DMS53 treated with DMSO at 0.1 percent for 48 hours (cell line): ENCODE measurements around the gene TANGO2.

Experiments used
- DNase-seq: peaks from one replicate; lab custom pipeline; 2025; ENCODE audit not compliant: unreplicated experiment; lab: John Stamatoyannopoulos, UW

TANGO2 gene

DNA sequence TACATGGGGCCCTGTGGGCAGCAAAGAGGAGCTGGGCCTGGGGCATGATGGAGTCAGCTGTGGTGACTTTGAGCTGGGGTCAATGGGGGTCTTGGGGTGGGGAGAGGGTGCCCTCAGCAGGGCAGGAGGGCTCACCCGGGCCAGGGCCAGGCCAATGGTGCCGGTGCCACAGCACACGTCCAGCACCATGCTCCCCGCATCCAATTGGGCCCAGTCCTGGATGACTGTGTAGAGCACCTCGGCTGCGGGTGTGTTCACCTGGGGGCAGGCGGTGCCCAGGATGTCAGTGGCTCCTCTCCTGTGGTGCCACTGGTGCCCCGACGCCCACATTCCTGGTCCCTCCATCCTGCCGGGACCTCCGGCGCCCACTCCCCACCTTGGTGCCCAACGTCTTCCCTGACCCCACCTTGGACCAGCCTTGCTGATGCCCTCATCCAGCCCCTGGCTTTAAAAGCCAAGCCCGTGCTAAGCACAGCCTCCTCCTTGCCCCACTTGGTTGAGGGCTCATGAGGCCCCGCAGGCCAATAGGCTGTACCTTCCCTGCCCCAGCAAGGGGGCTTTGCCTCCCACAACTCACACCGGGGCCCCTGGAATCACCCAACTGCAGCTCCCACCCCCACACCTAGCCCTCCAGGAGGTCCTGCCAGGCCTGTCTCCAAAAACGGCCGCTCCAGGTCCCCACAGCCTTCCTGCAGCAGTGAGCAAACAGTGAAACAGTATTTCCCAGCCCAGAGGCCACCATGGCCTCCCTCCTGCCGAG is 92.8 kb downstream of the TANGO2 start:
- no peak for DNase-seq

DNA sequence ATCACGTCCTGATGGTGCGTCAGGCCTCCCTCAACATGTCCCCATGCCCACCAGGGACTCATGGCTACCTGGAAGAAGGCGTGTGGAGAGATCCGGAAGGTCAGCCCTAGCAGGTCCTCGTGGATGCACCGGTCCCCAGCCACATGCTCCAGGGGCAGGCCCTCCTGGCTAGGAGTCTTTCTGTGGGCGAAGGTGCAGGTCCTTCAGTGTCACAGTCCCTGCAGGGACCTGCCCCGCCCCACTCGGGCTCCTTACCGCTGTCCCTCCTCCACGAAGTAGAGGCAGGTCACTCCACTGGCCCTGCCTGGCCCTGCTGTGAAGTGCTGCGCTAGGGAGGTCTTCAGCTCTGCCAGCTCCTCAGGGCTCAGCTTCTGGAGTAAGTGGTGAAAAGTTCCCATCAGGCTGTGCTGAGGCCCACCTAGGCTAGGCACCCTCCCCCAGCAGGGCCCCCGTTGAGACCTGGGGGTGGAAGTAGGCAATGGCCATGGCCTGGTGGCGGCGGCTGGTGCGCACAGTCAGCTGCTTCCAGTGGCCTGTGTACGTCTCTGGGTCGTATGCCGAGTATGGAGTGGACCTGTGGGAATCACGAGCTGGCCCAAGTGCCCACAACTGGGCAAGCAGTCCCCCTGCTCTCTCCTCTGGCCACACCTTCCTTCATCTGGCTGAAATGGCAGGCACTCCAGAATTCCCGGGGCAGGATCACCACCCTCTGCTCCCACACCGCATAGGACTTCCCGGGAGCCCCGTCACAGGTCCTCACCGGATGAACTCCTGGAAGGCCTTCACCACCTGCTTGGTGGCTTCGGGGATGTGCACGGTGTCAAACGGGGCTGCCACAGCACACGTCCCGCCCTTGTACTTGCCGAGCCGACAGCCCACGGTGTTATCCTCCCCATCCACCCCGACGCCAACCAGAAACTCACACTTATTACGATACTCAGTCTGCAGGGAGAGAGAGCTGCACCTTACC is 93.9 kb downstream of the TANGO2 start:
- DNase-seq = no peak

DNA sequence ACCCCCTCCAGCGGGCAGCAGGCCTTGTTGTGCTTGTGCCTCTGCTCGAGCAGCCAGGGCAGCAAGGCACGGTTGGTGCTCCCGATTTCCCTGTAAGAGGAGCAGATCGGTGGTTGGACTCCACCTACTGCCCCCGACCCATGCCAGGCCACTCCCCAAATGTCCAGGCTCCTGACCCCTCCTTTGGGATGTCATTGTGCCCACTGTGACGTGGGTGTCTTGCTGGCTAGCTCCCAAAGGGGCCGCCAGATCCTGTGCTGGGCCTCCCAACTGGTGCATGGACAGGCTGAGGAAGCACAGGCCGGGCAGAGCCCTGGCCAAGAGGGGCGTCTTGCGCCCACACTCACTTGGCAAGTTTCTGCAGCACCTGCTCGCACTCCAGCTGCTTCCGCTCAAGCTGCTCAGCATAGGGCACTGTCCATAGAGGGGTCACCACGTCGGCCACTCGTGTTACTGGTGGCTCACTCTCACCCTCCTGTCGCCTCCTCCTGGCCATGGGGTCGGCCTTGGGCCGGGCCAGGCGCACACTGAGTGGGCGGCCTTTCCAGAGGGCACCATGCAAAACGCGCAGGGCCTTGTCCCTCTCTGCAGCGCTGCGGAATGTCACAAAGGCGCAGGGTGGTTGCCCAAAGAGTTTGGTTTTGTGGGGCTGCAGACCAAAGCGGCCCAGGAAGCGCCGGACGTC is 94.9 kb downstream of the TANGO2 start, which contains the start of gene RANBP1:
TSS of gene RANBP1 (plus strand) at position 414 of the 685 bp plus-strand sequence. CDS start at position 495, 81 bp downstream.
- no peak for DNase-seq

DNA sequence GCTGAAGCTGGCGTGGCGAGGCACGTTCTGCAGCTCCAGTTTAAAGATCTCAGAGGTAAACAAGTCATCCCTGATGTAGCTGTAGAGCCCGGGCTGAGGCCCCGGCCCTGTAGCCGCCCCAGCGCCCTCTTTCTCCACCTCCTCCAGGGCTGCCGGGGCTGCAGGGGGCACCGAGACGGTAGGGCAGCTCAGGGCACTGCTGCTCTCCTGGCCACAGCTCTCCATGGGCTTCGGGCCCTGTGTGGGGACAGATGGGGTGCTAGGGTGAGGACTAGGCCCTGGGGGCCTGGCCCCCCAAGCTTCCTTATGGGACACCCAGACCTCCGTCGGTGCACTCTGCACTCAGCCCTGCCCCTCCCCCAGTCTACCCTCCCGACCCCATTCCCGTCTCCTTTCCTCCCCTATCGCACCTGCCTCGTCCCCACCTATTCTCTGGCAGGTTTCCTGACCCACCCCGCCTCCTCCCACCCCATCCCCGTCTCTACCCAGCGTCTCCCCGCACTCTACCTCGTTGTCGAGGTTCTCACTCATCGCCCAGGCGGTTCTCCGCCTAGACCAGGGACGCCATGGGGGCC is 95.6 kb downstream of the TANGO2 start:
- no peak for DNase-seq
